ENCODE results near the gene DGLUCY.
"Not testable (repeated sequence)": the region's sequence is repeated elsewhere in the genome, so short reads cannot be mapped to it uniquely, and the experiment has no call there.

The DGLUCY gene

DNA sequence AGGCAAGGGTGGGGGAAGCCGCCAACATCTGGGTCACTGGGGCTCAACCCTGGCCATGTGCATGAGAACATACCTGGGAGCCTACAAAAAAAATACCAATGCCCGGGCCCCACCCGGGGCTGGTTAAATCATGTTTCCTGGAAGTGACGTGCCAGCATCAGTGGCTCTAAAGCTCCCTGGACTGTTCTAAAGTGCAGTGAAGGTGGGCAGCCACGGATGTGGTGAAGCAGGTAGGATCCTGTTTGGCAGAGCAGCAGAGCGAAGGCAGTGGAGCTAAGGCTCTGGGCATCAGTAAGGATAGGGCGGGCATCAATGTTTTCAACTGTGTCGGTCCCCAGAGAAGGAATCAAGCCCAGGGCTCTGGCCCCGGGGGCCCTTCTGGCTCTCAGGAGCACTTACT, 131.2 kb downstream of the DGLUCY start:
- Histone ChIP-seq H3K9ac (ENCODE audit: low read length in 5 of 5) (no peak overlapping the region), H3K4me3 (ENCODE audit: low read depth in 1 of 5, low read length in 5 of 5) (no peak overlapping the region), H3K27ac (ENCODE audit: low read depth, low read length) (no peak overlapping the region)

DNA sequence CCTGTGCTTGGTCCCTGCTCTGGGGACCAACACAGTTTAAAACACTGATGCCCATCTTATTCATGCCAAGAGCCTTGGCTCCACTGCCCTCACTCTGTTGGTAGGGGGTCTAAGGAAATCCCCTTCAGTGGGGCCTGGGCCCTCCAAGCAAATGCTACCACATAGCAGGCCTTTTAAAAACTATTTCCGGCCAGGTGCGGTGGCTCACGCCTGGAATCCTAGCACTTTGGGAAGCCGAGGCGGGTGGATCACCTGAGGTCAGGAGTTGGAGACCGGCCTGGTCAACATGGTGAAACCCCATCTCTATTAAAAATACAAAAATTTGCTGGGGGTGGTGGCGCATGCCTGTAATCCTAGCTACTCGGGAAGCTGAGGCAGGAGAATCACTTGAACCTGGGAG, 131.7 kb downstream of the DGLUCY start:
- not testable (repeated sequence) for H3K9ac ChIP-seq (ENCODE audit: low read length in 5 of 5); H3K9me3 ChIP-seq (ENCODE audit: control insufficient read depth in 5 of 5, low read length in 5 of 5); H3K36me3 ChIP-seq (ENCODE audit: control insufficient read depth in 5 of 5, insufficient read depth in 5 of 5, low read length in 5 of 5); H3K4me3 ChIP-seq (ENCODE audit: low read depth in 1 of 5, low read length in 5 of 5); H3K27ac ChIP-seq (ENCODE audit: low read depth, low read length)
- Histone ChIP-seq H3K4me1 (ENCODE audit: control insufficient read depth in 5 of 5, insufficient read depth in 5 of 5, low read length in 5 of 5) (peaks cover 0 to 34% (median 23%) of the 10 kb centered on the region in 5 donors), H3K27me3 (ENCODE audit: control insufficient read depth in 5 of 5, insufficient read depth in 4 of 5, low read length in 5 of 5) (peaks cover 0 to 11% (median 4%) of the 10 kb centered on the region in 5 donors)

More for the DNA sequence above, 131.2 kb downstream of the DGLUCY start:
- H3K27me3 ChIP-seq (ENCODE audit: control insufficient read depth in 5 of 5, insufficient read depth in 4 of 5, low read length in 5 of 5) = peaks cover 0 to 11% (median 4%) of the 10 kb centered on the region in 5 donors
- H3K36me3 ChIP-seq (ENCODE audit: control insufficient read depth in 5 of 5, insufficient read depth in 5 of 5, low read length in 5 of 5) = no peaks in the 10 kb centered on the region
- H3K9me3 ChIP-seq (ENCODE audit: control insufficient read depth in 5 of 5, low read length in 5 of 5) = peaks cover 0 to 3% (median 0%) of the 10 kb centered on the region in 5 donors
- peaks cover 0 to 28% (median 21%) of the 10 kb centered on the region in 5 donors for H3K4me1 ChIP-seq (ENCODE audit: control insufficient read depth in 5 of 5, insufficient read depth in 5 of 5, low read length in 5 of 5)

DNA sequence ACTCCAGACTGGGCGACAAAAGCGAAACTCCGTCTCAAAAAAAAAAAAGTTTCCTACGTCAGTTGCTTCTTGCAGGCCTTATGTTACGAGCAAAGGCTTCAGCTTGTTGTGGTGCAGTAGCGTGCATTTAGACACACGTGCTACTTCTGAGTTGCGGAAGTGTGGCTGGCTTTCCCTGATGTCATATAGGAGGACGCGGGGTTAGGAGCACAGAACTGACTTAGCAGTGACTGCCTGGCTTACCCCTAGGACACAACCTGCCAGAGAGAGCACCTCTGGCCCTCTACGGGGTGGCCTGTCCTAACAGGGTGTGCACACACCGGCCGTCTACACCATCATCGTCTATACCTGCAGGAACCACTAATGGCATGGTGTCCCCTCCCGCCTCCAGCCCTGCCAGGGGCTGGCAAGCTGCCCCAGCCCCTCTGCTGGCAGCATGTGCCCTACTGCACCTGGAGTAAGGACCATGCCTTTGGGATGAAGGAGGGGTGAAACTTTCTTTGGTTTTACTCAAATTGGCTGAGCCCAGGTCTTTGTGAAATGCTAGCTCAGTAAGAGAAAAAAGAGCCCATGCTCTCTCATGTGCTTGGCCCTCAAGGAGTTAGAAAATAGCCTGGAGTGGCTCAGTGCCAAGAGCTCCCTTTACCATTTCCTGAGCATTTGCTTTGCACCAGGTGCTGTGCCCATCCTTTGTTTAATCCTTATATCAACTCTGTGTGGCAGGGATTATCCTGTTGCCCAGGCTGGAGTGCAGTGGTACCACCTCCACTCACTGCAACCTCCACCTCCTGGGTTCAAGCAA, 132.4 kb downstream of the DGLUCY start:
- Histone ChIP-seq H3K27ac (ENCODE audit: low read depth, low read length) (no peak overlapping the region), H3K4me1 (ENCODE audit: control insufficient read depth in 5 of 5, insufficient read depth in 5 of 5, low read length in 5 of 5) (peaks cover 0 to 39% (median 23%) of the 10 kb centered on the region in 5 donors), H3K36me3 (ENCODE audit: control insufficient read depth in 5 of 5, insufficient read depth in 5 of 5, low read length in 5 of 5) (no peaks in the 10 kb centered on the region), H3K27me3 (ENCODE audit: control insufficient read depth in 5 of 5, insufficient read depth in 4 of 5, low read length in 5 of 5) (peaks cover 0 to 7% (median 4%) of the 10 kb centered on the region in 5 donors), H3K9ac (ENCODE audit: low read length in 5 of 5) (no peak overlapping the region), H3K9me3 (ENCODE audit: control insufficient read depth in 5 of 5, low read length in 5 of 5) (peaks cover 0 to 3% (median 0%) of the 10 kb centered on the region in 5 donors), H3K4me3 (ENCODE audit: low read depth in 1 of 5, low read length in 5 of 5) (no peak overlapping the region)

DNA sequence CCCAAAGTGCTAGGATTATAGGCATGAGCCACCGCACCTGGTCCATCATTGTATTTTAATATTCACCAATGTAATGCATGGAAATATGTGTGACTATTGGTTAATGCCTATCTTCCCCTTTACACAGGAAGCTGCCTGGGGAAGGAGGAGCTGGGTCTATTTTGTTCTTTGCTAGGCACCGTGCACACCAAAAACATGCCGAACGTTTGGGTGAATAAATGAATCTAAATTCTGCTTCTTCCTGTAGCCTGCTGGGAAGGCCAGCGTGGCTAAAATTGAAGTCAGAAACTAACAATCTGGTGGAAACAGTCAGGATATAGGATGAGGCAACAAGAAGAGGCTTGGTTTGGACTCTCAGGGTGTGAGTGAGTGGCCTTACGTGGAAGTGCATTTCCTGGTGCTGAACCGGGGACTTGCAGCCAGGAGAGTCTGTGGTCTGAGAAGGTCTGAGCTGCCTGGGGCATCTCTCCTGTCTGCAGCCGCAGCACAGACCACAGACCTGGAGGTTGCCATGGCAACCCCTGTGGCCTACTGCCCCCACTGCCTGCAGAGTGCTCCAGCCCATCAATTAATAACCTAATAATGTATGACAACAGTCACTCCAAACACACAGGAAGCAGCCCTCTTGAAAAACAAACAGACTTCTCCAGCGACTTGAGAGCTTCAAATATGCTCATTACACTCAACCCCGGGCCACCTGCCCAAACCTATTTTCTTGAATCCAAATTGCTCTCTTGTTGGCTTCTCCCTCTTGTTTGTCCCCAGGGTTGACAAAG, 136.2 kb downstream of the DGLUCY start:
- Histone ChIP-seq H3K27ac (ENCODE audit: low read depth, low read length) (no peak overlapping the region), H3K36me3 (ENCODE audit: control insufficient read depth in 5 of 5, insufficient read depth in 5 of 5, low read length in 5 of 5) (no peaks in the 10 kb centered on the region), H3K9me3 (ENCODE audit: control insufficient read depth in 5 of 5, low read length in 5 of 5) (peaks cover 0 to 3% (median 0%) of the 10 kb centered on the region in 5 donors), H3K27me3 (ENCODE audit: control insufficient read depth in 5 of 5, insufficient read depth in 4 of 5, low read length in 5 of 5) (peaks cover 0 to 4% (median 3%) of the 10 kb centered on the region in 5 donors), H3K4me3 (ENCODE audit: low read depth in 1 of 5, low read length in 5 of 5) (no peak overlapping the region), H3K9ac (ENCODE audit: low read length in 5 of 5) (no peak overlapping the region), H3K4me1 (ENCODE audit: control insufficient read depth in 5 of 5, insufficient read depth in 5 of 5, low read length in 5 of 5) (peaks cover 1 to 33% (median 16%) of the 10 kb centered on the region in 5 donors)

DNA sequence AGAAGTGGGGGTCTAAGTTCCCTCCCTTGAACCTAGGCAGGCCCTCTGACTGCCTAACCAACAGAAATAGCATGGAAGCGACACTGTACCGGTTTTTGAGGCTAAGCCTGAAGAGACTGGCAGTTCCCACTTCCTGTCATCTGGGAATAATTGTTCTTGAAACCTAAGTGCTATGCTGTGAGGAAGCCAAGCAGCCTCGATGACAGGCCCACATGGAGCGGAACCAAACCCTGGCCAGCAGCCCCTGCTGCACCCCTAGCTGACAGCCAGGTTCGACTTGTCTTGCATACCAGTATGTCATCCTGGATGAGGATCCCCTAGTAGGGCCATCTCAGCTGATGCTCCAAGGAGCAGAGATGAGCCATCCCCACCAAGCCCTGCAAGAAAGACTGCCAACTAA, 137.0 kb downstream of the DGLUCY start:
- Histone ChIP-seq H3K4me3 (ENCODE audit: low read depth in 1 of 5, low read length in 5 of 5) (no peak overlapping the region), H3K27ac (ENCODE audit: low read depth, low read length) (no peak overlapping the region)

DNA sequence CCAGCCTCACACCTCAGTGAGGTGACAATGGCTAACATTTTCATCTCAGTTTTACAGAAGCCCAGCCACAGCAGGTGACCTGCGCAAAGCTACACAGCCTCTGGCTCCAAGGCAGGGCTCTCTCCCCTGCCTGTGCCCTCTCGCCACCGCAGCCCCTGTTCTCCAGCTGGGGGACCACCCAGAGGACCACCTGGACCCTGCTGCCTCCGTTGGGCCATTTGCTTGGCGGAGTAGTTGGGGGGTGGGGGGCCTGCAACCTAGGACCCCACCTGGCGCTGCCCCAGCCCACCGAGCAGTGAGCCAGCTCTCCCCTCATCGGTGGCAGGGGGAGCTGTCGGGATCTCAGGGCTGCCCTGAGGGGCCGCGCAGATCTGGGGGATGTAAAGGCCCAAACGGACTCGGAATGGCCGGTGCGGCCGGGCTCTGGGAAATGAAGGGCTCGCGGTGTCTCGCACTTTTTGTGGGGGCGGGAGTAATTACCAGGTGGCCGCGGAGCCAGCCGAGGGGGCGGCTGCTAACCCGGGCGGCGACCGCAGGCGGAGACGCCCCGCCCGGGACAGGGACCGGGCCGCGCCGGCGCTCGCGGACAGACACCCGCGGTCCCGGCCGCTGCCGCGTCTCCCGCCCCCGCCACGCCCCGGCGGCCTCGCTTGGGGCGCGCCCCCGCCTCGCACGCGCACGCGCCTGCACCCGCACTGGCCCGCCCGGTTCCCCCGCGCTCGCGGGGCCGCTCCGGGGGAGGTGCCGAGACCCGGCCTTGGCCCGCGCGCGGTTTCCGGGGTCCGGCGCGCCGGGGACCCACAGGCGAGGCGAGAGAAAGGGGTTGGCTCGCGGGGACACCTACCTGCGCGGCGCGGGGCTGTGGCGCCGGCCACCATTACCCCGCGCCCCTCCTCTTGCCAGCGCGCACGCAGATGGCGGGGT, 139.3 kb downstream of the DGLUCY start:
- Histone ChIP-seq H3K4me1 (ENCODE audit: control insufficient read depth in 5 of 5, insufficient read depth in 5 of 5, low read length in 5 of 5) (peaks cover 1 to 33% (median 16%) of the 10 kb centered on the region in 5 donors), H3K27me3 (ENCODE audit: control insufficient read depth in 5 of 5, insufficient read depth in 4 of 5, low read length in 5 of 5) (peaks cover 0 to 3% (median 0%) of the 10 kb centered on the region in 5 donors), H3K36me3 (ENCODE audit: control insufficient read depth in 5 of 5, insufficient read depth in 5 of 5, low read length in 5 of 5) (no peaks in the 10 kb centered on the region), H3K9me3 (ENCODE audit: control insufficient read depth in 5 of 5, low read length in 5 of 5) (no peaks in the 10 kb centered on the region), H3K27ac (ENCODE audit: low read depth, low read length) (no peak overlapping the region), H3K4me3 (ENCODE audit: low read depth in 1 of 5, low read length in 5 of 5) (peak overlapping the region in 4 of 5 donors; percentile 58 to 71 (median 64)), H3K9ac (ENCODE audit: low read length in 5 of 5) (peak overlapping the region in 4 of 5 donors; percentile 38 to 72 (median 54))

More for the DNA sequence above, 137.0 kb downstream of the DGLUCY start:
- Histone ChIP-seq H3K36me3 (ENCODE audit: control insufficient read depth in 5 of 5, insufficient read depth in 5 of 5, low read length in 5 of 5) (no peaks in the 10 kb centered on the region), H3K4me1 (ENCODE audit: control insufficient read depth in 5 of 5, insufficient read depth in 5 of 5, low read length in 5 of 5) (peaks cover 1 to 33% (median 16%) of the 10 kb centered on the region in 5 donors), H3K27me3 (ENCODE audit: control insufficient read depth in 5 of 5, insufficient read depth in 4 of 5, low read length in 5 of 5) (peaks cover 0 to 3% (median 0%) of the 10 kb centered on the region in 5 donors), H3K9ac (ENCODE audit: low read length in 5 of 5) (no peak overlapping the region), H3K9me3 (ENCODE audit: control insufficient read depth in 5 of 5, low read length in 5 of 5) (peaks cover 0 to 3% (median 0%) of the 10 kb centered on the region in 5 donors)

DNA sequence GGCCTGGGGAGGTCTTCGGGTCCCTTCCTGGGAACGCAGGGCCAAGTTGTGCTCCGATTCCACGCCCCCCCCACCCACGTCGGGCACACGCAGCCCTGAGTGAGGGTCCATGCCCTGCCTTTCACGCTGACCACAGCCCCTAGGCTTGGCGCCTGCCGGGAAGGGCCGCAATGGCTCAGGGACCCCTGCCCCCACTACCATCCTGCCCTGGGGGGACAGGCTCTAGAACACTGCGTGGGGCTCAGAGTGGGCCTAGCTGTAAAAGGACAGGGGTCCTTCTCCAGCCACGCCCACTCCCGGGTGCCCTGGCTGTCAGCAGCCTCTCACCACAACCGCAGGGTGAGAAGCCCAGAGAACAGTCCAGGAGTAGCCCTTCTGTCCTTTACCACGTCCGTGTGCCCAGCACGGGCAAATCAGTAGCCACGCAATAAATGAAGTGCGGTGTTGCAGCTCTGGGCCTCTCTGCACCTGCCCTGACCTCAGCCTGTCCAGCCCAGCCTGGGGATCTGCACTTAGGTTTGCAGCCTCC, 140.0 kb downstream of the DGLUCY start:
- peak overlapping the region in 4 of 5 donors; percentile 58 to 66 (median 62) for H3K4me3 ChIP-seq (ENCODE audit: low read depth in 1 of 5, low read length in 5 of 5)
- peaks cover 0 to 5% (median 0%) of the 10 kb centered on the region in 5 donors for H3K27me3 ChIP-seq (ENCODE audit: control insufficient read depth in 5 of 5, insufficient read depth in 4 of 5, low read length in 5 of 5)
- H3K4me1 ChIP-seq (ENCODE audit: control insufficient read depth in 5 of 5, insufficient read depth in 5 of 5, low read length in 5 of 5) = peaks cover 1 to 33% (median 16%) of the 10 kb centered on the region in 5 donors
- H3K27ac ChIP-seq (ENCODE audit: low read depth, low read length) = no peak overlapping the region
- no peaks in the 10 kb centered on the region for H3K9me3 ChIP-seq (ENCODE audit: control insufficient read depth in 5 of 5, low read length in 5 of 5)
- H3K36me3 ChIP-seq (ENCODE audit: control insufficient read depth in 5 of 5, insufficient read depth in 5 of 5, low read length in 5 of 5) = no peaks in the 10 kb centered on the region
- H3K9ac ChIP-seq (ENCODE audit: low read length in 5 of 5) = peak overlapping the region in 3 of 5 donors; percentile 38 to 72 (median 49)

DNA sequence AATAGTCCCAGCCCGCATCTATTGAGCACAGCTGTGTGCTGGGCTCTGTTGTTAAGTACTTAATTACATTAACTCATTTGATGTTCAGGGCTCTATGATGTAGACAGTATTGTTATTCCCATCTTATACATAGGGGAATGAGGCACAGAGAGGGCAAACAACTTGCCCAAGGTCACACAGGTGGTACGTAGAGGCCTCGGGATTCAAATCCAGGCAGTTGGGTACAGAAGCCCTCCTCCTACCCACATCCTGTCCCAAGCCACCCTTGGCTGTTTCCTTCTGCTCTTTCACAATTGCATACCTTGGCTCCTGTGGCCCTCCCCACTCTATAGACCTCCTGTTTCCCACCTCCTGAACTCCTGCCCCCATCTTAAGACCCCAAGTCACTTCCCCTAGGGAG, 140.6 kb downstream of the DGLUCY start:
- no peak overlapping the region for H3K9ac ChIP-seq (ENCODE audit: low read length in 5 of 5)
- H3K4me1 ChIP-seq (ENCODE audit: control insufficient read depth in 5 of 5, insufficient read depth in 5 of 5, low read length in 5 of 5) = peaks cover 1 to 33% (median 16%) of the 10 kb centered on the region in 5 donors
- no peaks in the 10 kb centered on the region for H3K36me3 ChIP-seq (ENCODE audit: control insufficient read depth in 5 of 5, insufficient read depth in 5 of 5, low read length in 5 of 5)
- H3K27me3 ChIP-seq (ENCODE audit: control insufficient read depth in 5 of 5, insufficient read depth in 4 of 5, low read length in 5 of 5) = peaks cover 0 to 5% (median 0%) of the 10 kb centered on the region in 5 donors
- H3K27ac ChIP-seq (ENCODE audit: low read depth, low read length) = no peak overlapping the region
- H3K4me3 ChIP-seq (ENCODE audit: low read depth in 1 of 5, low read length in 5 of 5) = no peak overlapping the region
- no peaks in the 10 kb centered on the region for H3K9me3 ChIP-seq (ENCODE audit: control insufficient read depth in 5 of 5, low read length in 5 of 5)

DNA sequence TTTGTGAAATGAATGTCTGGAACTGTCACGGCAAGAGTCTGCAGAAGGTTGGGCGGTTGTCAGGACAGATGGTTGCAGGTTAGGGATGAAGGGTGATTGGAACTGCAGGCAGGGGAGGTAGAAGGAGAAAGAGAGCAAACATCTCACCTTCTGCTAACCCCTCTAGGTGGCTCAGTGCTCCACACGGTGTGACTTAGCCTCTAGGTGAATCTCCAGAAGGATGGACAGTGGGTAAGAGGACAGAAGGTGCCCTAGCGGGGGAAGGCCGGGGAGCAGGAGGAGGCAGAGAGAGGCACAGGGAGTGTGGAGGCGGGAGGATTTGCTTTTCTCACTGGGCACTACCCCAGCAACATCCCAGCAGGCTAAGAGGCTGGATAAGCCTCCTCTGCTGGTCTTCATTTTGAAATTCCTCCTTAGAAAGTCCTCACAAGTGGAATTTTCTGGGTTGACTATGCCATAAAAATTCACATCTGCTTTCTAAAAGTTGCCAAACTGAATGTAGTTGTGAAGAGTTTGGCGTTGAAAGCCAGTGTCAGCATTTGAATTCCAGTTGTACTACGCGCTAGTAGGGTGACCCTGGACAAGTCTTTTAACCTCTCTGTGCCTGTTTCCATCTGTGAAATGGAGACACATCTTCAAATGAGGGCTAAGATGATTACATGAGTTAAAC, 141.3 kb downstream of the DGLUCY start:
- no peaks in the 10 kb centered on the region for H3K36me3 ChIP-seq (ENCODE audit: control insufficient read depth in 5 of 5, insufficient read depth in 5 of 5, low read length in 5 of 5)
- no peaks in the 10 kb centered on the region for H3K9me3 ChIP-seq (ENCODE audit: control insufficient read depth in 5 of 5, low read length in 5 of 5)
- H3K9ac ChIP-seq (ENCODE audit: low read length in 5 of 5) = no peak overlapping the region
- H3K4me3 ChIP-seq (ENCODE audit: low read depth in 1 of 5, low read length in 5 of 5) = no peak overlapping the region
- no peak overlapping the region for H3K27ac ChIP-seq (ENCODE audit: low read depth, low read length)
- H3K27me3 ChIP-seq (ENCODE audit: control insufficient read depth in 5 of 5, insufficient read depth in 4 of 5, low read length in 5 of 5) = peaks cover 0 to 5% (median 0%) of the 10 kb centered on the region in 5 donors
- peaks cover 1 to 28% (median 13%) of the 10 kb centered on the region in 5 donors for H3K4me1 ChIP-seq (ENCODE audit: control insufficient read depth in 5 of 5, insufficient read depth in 5 of 5, low read length in 5 of 5)

All from subcutaneous abdominal adipose tissue (tissue), 5 donors.